Endodermal cell (in vitro differentiated cells): ENCODE measurements around the gene CDH4. TPM values are rescaled to one million over a fixed set of nuclear protein-coding genes. Genes with fewer than 3 reads are reported as not detected.

Source experiments
- DNase-seq: peaks from one replicate; pipeline ENCODE4 v3.0.0-alpha.2; 2017
- H3K27ac ChIP-seq: 2 replicates; pipeline ENCODE4 v1.5.1; 2013; ENCODE audit warnings: mild to moderate bottlenecking, low read depth, low read length, moderate library complexity
- H3K27me3 ChIP-seq: 2 replicates; pipeline ENCODE4 v1.6.1; 2013; ENCODE audit warnings: mild to moderate bottlenecking, low read length, moderate library complexity; ENCODE audit not compliant: insufficient read depth, control insufficient read depth, poor library complexity, severe bottlenecking
- H3K36me3 ChIP-seq: 2 replicates; pipeline ENCODE4 v1.7.0; 2013; ENCODE audit warnings: mild to moderate bottlenecking, low read length, moderate library complexity; ENCODE audit not compliant: control insufficient read depth, insufficient read depth
- H3K4me1 ChIP-seq: one replicate; pipeline ENCODE4 v1.7.0; 2013; ENCODE audit warnings: low read length; ENCODE audit not compliant: control insufficient read depth, insufficient read depth
- H3K4me3 ChIP-seq: 2 replicates; pipeline ENCODE4 v1.5.1; 2013; ENCODE audit warnings: mild to moderate bottlenecking, low read length, moderate library complexity
- H3K9ac ChIP-seq: 2 replicates; pipeline ENCODE4 v1.6.1; 2013; ENCODE audit warnings: mild to moderate bottlenecking, low read length, moderate library complexity; ENCODE audit not compliant: poor library complexity, severe bottlenecking; ENCODE audit errors: extremely low read depth
- H3K9me3 ChIP-seq: 2 replicates; pipeline ENCODE4 v1.6.1; 2013; ENCODE audit warnings: mild to moderate bottlenecking, low read length, moderate library complexity; ENCODE audit not compliant: control insufficient read depth
- H3K27ac Mint-ChIP-seq: 2 replicates; pipeline ENCODE4 v1.8.0; 2020; ENCODE audit warnings: mixed read lengths
- H3K27me3 Mint-ChIP-seq: 2 replicates; pipeline ENCODE4 v1.8.0; 2021; ENCODE audit warnings: mild to moderate bottlenecking, mixed read lengths; ENCODE audit not compliant: insufficient read depth
- H3K36me3 Mint-ChIP-seq: 2 replicates; pipeline ENCODE4 v1.8.0; 2020; ENCODE audit warnings: low read depth, mixed read lengths
- H3K4me1 Mint-ChIP-seq: 2 replicates; pipeline ENCODE4 v1.8.0; 2020; ENCODE audit warnings: mixed read lengths
- H3K4me3 Mint-ChIP-seq: 2 replicates; pipeline ENCODE4 v1.8.0; 2020; ENCODE audit warnings: mild to moderate bottlenecking, moderate library complexity, mixed read lengths
- H3K9me3 Mint-ChIP-seq: 2 replicates; pipeline ENCODE4 v1.8.0; 2020; ENCODE audit warnings: mild to moderate bottlenecking, mixed read lengths
- CTCF ChIP-seq: fragments of 200-600 bp; sonication (generic); conservative IDR thresholded peaks from 2 replicates; pipeline ENCODE4 v1.5.0; 2021; ENCODE audit warnings: antibody characterized with exemption, mild to moderate bottlenecking
- WGBS, 2 experiments: methylation state at CpG; one replicate each; pipeline versions ENCODE4 v1.1.5 to v1.1.7; 2013; ENCODE audit warnings: missing lambda C conversion rate in 2 of 2, mixed read lengths in 1 of 2; ENCODE audit not compliant: insufficient coverage in 1 of 2, insufficient read length in 1 of 2; 5-methylcytosine and 5-hydroxymethylcytosine counted together
- total RNA-seq, 2 donors: library from RNA; stranded (reverse); fragmentation: NEBNext Ultra II Directional in 1 of 2; extraction: Animal tissue kit (Norgen Biotek cat#: 25700) in 1 of 2; gene quantifications; 2 replicates in 1 of 2; 3 replicates in 1 of 2; pipeline ENCODE4 v1.2.1, GENCODE V29; 2021

The CDH4 gene
- total RNA-seq, 2 donors from 2014 or later: 1.8 to 5.8 TPM

- no peak overlapping the region for H3K4me3 Mint-ChIP-seq
- Histone ChIP-seq H3K36me3 (no peaks in the 10 kb centered on the region), H3K9ac (no peak overlapping the region), H3K27me3 (no peaks in the 10 kb centered on the region), H3K9me3 (no peaks in the 10 kb centered on the region), H3K4me3 (no peak overlapping the region), H3K27ac (no peak overlapping the region), H3K4me1 (peaks cover 10% of the 10 kb centered on the region)
- no peak for DNase-seq
- TF ChIP-seq CTCF: no peak
- no peaks in the 10 kb centered on the region for H3K27me3 Mint-ChIP-seq
- no peaks in the 10 kb centered on the region for H3K9me3 Mint-ChIP-seq
- H3K36me3 Mint-ChIP-seq: no peaks in the 10 kb centered on the region
- H3K4me1 Mint-ChIP-seq: peaks cover 72% of the 10 kb centered on the region
- H3K27ac Mint-ChIP-seq: peak overlapping the region; percentile 86
- 78 to 83% methylated on average over 4 to 6 of the region's 7 CpGs for WGBS, 2 experiments
Measured at GRCh38 chr20:61510778-61511330, 258.8 kb downstream of the CDH4 start.

DNA sequence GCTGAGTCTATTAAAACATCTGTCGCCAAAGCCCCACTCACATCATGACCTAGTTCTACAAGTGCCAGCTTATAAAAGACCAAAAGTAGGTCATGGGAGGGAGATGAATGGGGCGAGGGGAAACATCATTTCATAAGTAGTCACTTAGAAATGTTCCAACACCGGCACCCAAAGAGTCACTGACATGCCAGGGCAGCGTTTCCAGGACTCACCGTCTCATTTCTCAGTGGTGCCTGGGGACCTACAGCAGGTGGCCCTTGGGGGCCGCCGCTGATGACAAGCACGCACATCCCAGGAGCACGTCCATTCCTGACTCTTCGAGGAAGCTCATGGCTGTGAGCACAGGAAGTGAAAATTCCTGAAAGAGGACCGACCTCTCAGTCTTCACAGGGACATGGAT lies 260.4 kb downstream of the CDH4 start:
- H3K4me1 ChIP-seq: peaks cover 10% of the 10 kb centered on the region
- Mint-ChIP-seq H3K4me1 (peaks cover 62% of the 10 kb centered on the region), H3K27me3 (peaks cover under 1% of the 10 kb centered on the region), H3K9me3 (no peaks in the 10 kb centered on the region), H3K36me3 (no peaks in the 10 kb centered on the region), H3K27ac (no peak overlapping the region), H3K4me3 (no peak overlapping the region)
- 94 to 96% methylated on average over 9 to 11 of the region's 11 CpGs for WGBS, 2 experiments
- no peaks in the 10 kb centered on the region for H3K9me3 ChIP-seq
- no peak overlapping the region for H3K9ac ChIP-seq
- H3K27me3 ChIP-seq: no peaks in the 10 kb centered on the region
- H3K4me3 ChIP-seq: no peak overlapping the region
- DNase-seq: no peak
- H3K36me3 ChIP-seq: no peaks in the 10 kb centered on the region
- H3K27ac ChIP-seq: no peak overlapping the region
- TF ChIP-seq CTCF: no peak

DNA sequence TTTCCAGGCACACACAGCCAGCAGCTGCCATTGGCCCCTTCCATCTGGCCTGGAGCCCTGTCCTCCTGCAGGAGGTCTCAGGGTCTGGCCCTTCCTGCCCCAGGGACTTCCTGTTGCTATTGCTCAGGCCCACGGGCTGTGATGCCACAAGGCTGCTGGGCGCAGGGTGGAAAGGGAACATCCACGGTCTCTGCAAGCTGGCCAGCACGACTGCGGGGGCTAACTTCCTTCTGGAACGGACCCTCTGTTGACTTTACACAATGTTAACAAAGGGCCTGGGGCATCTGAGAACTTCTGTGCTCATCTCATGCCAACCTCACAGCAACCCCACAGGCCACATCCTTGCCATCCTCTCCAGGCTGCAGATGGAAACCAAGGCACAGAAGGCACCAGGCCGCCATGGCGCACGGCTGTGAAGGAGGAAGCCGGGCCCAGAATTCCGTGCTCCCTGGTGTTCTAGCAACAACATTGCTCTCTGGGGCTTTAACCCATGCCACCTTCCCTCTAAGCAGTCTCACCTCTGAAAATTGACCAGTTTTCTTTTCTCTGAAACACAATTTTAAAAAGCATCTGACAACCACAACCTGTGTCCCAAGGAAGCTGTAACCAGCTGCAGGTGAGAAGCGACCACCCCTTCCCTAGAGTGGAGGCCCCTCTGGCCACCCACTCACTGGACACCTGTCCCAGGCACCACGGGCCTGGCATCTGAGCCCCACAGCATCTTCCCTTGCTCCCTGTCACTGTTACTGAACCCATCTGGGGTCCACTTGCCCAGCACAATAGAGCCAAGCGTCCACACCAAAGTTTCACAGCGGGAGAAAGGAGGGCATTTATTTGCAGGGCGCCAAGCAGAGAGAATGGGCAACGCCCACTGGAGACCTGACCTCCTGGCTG lies 261.3 kb downstream of the CDH4 start:
- H3K27me3 ChIP-seq: no peaks in the 10 kb centered on the region
- Mint-ChIP-seq H3K27ac (no peak overlapping the region), H3K9me3 (no peaks in the 10 kb centered on the region), H3K4me1 (peaks cover 53% of the 10 kb centered on the region), H3K4me3 (no peak overlapping the region), H3K27me3 (peaks cover 2% of the 10 kb centered on the region), H3K36me3 (no peaks in the 10 kb centered on the region)
- DNase-seq: no peak
- H3K4me3 ChIP-seq: no peak overlapping the region
- WGBS, 2 experiments: 82 to 88% methylated on average over 13 to 17 of the region's 17 CpGs
- TF ChIP-seq CTCF: no peak
- no peak overlapping the region for H3K9ac ChIP-seq
- peaks cover 10% of the 10 kb centered on the region for H3K4me1 ChIP-seq
- no peaks in the 10 kb centered on the region for H3K9me3 ChIP-seq
- H3K27ac ChIP-seq: no peak overlapping the region
- H3K36me3 ChIP-seq: no peaks in the 10 kb centered on the region
